Thyroid gland (tissue), 4 donors: ENCODE data around the gene MOB2.

Experiments
- POLR2A ChIP-seq, 2 donors: fragments of 450-650 bp; IDR thresholded peaks; one replicate each; pipeline ENCODE4 v1.6.1; 2017; ENCODE audit warnings: antibody characterized with exemption in 2 of 2, mild to moderate bottlenecking in 2 of 2, moderate library complexity in 1 of 2
- TF ChIP-seq, protein P1 (sequence below), 6 experiments: fragments of 200-600 bp in 3 of 6; fragments of 450-650 bp in 3 of 6; sonication (generic) in 3 of 6; IDR thresholded peaks; one replicate each; pipeline ENCODE4 v1.5.1; 2016 to 2019; ENCODE audit warnings: antibody characterized with exemption in 6 of 6, mild to moderate bottlenecking in 2 of 6, inconsistent platforms in 1 of 6, moderate library complexity in 1 of 6

- TF ChIP-seq, protein P1, sequence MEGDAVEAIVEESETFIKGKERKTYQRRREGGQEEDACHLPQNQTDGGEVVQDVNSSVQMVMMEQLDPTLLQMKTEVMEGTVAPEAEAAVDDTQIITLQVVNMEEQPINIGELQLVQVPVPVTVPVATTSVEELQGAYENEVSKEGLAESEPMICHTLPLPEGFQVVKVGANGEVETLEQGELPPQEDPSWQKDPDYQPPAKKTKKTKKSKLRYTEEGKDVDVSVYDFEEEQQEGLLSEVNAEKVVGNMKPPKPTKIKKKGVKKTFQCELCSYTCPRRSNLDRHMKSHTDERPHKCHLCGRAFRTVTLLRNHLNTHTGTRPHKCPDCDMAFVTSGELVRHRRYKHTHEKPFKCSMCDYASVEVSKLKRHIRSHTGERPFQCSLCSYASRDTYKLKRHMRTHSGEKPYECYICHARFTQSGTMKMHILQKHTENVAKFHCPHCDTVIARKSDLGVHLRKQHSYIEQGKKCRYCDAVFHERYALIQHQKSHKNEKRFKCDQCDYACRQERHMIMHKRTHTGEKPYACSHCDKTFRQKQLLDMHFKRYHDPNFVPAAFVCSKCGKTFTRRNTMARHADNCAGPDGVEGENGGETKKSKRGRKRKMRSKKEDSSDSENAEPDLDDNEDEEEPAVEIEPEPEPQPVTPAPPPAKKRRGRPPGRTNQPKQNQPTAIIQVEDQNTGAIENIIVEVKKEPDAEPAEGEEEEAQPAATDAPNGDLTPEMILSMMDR (IDR thresholded peaks at IDR 0.05), result no peak
- TF ChIP-seq POLR2A (IDR thresholded peaks at IDR 0.05), result no peak
These were observed 42.3 kb downstream of the MOB2 start for GRCh38 chr11:1444321-1444720.
